Measurements from ENCODE around the gene RAB1A. TPM values are rescaled to one million over a fixed set of nuclear protein-coding genes. Genes with fewer than 3 reads are reported as not detected.
A peak's percentile ranks its signal among the peaks of the same experiment; 100 is the strongest.

RAB1A gene
- total RNA-seq, 1 experiment from 2014 or later = 165 TPM

DNA sequence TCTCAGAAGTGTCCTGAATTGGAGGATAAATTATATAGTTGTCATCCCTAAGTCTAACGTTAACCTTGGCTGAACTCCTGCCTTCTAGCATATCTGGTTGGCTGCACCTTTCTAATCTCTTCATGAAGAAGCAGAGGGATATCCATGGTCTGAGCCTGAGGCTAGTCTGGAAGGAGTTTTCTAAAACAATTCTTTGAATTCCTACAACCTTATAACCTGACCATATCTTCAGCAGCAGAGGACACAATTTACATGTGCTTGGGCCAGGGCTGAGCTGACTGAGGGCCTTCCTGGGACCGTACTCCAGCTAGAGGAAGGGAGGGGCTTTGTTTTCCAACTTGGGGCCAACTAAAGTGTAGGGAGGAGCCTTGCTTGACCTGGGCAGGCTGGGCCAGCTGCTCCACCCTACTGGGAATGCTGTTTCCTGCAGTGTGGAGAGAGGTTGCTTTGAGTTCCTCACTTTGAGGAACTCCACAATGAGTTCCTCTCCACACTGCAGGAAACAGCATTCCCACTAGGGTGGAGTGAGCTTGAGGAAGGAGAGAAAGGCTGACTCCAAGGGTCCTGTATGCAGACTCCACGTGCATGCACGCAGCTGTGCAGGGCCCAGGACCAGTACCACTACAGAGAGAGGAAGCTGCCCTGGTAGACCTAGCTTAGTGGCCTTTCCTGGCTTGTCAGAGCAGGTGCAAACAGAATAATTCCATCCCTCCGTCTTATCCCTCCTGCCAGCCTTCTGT is 54.1 kb downstream of the RAB1A start:
- intact Hi-C loops (cut with micrococcal nuclease; ENCODE audit: unreplicated experiment) = no loop called here
- H2AFZ ChIP-seq = no peak overlapping the region
- H3K9me3 ChIP-seq (ENCODE audit: insufficient read depth, low read depth) = no peaks in the 10 kb centered on the region
- H3K4me1 ChIP-seq (replicated peaks; ENCODE audit: insufficient read depth) = no peaks in the 10 kb centered on the region
- H3K27me3 ChIP-seq (ENCODE audit: insufficient read depth, low read depth) = no peaks in the 10 kb centered on the region
- H3K9me2 ChIP-seq (ENCODE audit: insufficient read depth) = no peaks in the 10 kb centered on the region
- CTCF ChIA-PET = interaction anchor here (0.9 kb wide), 1 partner anchor 158 kb away, joined by 3 read pairs; no protein-coding TSS in a partner anchor
- H3K4me2 ChIP-seq = no peak overlapping the region
- H4K20me1 ChIP-seq (ENCODE audit: insufficient read depth) = peaks cover 16% of the 10 kb centered on the region; the same call in 1 of the 2 replicates
- no peak overlapping the region for H3K27ac ChIP-seq
- no peak overlapping the region for H3K4me3 ChIP-seq
- no peaks in the 10 kb centered on the region for H3K79me2 ChIP-seq (ENCODE audit: low read depth)
- DNase-seq = peak in 1 of 2 experiments; percentile 42
- POLR2A ChIA-PET (ENCODE audit: unreplicated experiment) = interaction anchor here (0.6 to 1.0 kb wide), 4 partner anchors 21 to 938 kb away, joined by 3 to 6 read pairs (median 4); partner anchors contain the start of gene RAB1A
- H3K36me3 ChIP-seq (ENCODE audit: low read depth) = no peaks in the 10 kb centered on the region
- no TSS peak for BruUV-seq (replicated peaks)
- no peak for TF ChIP-seq EZH2 (IDR thresholded peaks at IDR 0.05; ENCODE audit: low read depth)
- TF ChIP-seq, protein P1, sequence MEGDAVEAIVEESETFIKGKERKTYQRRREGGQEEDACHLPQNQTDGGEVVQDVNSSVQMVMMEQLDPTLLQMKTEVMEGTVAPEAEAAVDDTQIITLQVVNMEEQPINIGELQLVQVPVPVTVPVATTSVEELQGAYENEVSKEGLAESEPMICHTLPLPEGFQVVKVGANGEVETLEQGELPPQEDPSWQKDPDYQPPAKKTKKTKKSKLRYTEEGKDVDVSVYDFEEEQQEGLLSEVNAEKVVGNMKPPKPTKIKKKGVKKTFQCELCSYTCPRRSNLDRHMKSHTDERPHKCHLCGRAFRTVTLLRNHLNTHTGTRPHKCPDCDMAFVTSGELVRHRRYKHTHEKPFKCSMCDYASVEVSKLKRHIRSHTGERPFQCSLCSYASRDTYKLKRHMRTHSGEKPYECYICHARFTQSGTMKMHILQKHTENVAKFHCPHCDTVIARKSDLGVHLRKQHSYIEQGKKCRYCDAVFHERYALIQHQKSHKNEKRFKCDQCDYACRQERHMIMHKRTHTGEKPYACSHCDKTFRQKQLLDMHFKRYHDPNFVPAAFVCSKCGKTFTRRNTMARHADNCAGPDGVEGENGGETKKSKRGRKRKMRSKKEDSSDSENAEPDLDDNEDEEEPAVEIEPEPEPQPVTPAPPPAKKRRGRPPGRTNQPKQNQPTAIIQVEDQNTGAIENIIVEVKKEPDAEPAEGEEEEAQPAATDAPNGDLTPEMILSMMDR (conservative IDR thresholded peaks at IDR 0.05) = no peak
- peaks cover 31% of the 10 kb centered on the region; the same call in 1 of the 2 replicates for H3F3A ChIP-seq (ENCODE audit: insufficient read depth, low read depth)

DNA sequence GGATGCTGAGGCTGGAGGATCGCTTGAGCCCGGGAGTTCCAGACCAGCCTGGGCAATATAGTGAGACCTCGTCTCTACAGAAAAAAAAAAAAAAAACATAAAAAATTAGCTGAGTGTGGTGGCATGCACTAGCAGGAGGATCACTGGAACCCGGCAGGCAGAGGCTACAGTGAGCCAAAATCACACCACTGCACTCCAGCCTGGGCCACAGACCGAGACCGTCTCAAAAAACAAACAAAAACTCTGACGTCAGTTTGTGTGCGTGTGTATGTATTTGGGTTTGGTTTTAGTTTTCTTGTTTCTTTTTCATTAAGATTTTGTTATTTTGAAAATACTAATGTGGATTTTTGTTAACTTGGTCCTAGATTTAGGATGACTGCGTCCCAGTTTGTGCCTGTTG is 54.7 kb downstream of the RAB1A start:
- Histone ChIP-seq H2AFZ (no peak overlapping the region), H3K27me3 (ENCODE audit: insufficient read depth, low read depth) (no peaks in the 10 kb centered on the region), H3F3A (ENCODE audit: insufficient read depth, low read depth) (peaks cover 31% of the 10 kb centered on the region; the same call in 1 of the 2 replicates), H3K36me3 (ENCODE audit: low read depth) (no peaks in the 10 kb centered on the region), H3K9me2 (ENCODE audit: insufficient read depth) (no peaks in the 10 kb centered on the region), H3K4me2 (no peak overlapping the region), H3K9me3 (ENCODE audit: insufficient read depth, low read depth) (no peaks in the 10 kb centered on the region), H3K4me1 (replicated peaks; ENCODE audit: insufficient read depth) (no peaks in the 10 kb centered on the region), H3K27ac (no peak overlapping the region), H3K79me2 (ENCODE audit: low read depth) (no peaks in the 10 kb centered on the region), H4K20me1 (ENCODE audit: insufficient read depth) (peaks cover 16% of the 10 kb centered on the region; the same call in 1 of the 2 replicates), H3K4me3 (no peak overlapping the region)
- POLR2A ChIA-PET (ENCODE audit: unreplicated experiment) = interaction anchor here (0.6 kb wide), 1 partner anchor 39 kb away, joined by 3 read pairs; no protein-coding TSS in a partner anchor
- no TSS peak for BruUV-seq (replicated peaks)
- CTCF ChIA-PET = interaction anchor here (0.9 kb wide), 1 partner anchor 157 kb away, joined by 3 read pairs; no protein-coding TSS in a partner anchor
- no peak for DNase-seq
- intact Hi-C loops (cut with micrococcal nuclease; ENCODE audit: unreplicated experiment) = no loop called here
- TF ChIP-seq, protein P1 (conservative IDR thresholded peaks at IDR 0.05) = no peak
- TF ChIP-seq EZH2 (IDR thresholded peaks at IDR 0.05; ENCODE audit: low read depth) = no peak

DNA sequence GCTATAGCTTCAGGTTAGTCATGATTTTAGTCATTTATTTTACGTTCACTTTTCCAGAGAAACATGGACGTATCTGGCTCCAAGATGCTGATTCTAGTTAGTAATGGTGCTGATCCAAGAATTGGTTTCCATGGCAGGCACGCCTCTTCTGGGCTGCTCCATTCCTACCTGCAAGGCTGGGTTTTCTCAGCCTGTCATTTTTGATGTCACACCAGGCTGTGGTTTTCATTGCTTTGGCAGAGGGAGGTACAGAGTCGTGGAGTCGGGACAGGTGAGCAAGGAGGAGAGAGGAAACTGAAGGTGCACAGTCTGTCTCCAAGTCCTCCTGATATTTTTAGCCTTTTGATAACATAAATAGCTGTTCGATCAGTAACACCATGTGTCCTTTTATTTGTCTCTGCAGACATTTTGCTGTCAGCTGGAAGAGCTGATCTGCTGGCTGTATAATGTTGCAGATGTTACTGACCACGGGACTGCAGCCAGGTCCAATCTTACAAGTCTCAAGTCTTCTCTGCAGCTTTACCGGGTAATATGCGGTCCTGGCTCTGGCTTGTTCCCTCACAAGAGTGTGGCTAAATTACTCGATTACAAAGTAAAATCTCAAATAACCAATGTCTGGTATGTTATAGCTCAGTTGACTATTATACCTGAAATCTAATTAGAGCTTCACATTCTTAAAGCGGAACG is 55.9 kb downstream of the RAB1A start:
- Histone ChIP-seq H3K27ac (no peak overlapping the region), H3K4me2 (no peak overlapping the region), H3K27me3 (ENCODE audit: insufficient read depth, low read depth) (no peaks in the 10 kb centered on the region), H3K4me1 (replicated peaks; ENCODE audit: insufficient read depth) (no peaks in the 10 kb centered on the region), H3K79me2 (ENCODE audit: low read depth) (no peaks in the 10 kb centered on the region), H4K20me1 (ENCODE audit: insufficient read depth) (peaks cover 16% of the 10 kb centered on the region; the same call in 1 of the 2 replicates), H3K9me2 (ENCODE audit: insufficient read depth) (no peaks in the 10 kb centered on the region), H2AFZ (no peak overlapping the region), H3K9me3 (ENCODE audit: insufficient read depth, low read depth) (no peaks in the 10 kb centered on the region), H3K4me3 (no peak overlapping the region), H3K36me3 (ENCODE audit: low read depth) (no peaks in the 10 kb centered on the region), H3F3A (ENCODE audit: insufficient read depth, low read depth) (peaks cover 31% of the 10 kb centered on the region; the same call in 1 of the 2 replicates)
- BruUV-seq (replicated peaks) = no TSS peak
- no peak for TF ChIP-seq EZH2 (IDR thresholded peaks at IDR 0.05; ENCODE audit: low read depth)
- TF ChIP-seq, protein P1 (conservative IDR thresholded peaks at IDR 0.05) = no peak
- intact Hi-C loops (cut with micrococcal nuclease; ENCODE audit: unreplicated experiment) = no loop called here
- ChIA-PET CTCF (interaction anchor here (0.5 kb wide), 1 partner anchor 133 kb away, joined by 4 read pairs; no protein-coding TSS in a partner anchor), POLR2A (ENCODE audit: unreplicated experiment) (interaction anchor here (0.7 kb wide), 1 partner anchor 1178 kb away, joined by 3 read pairs; no protein-coding TSS in a partner anchor)
- no peak for DNase-seq
